ENCODE results near the gene SEC31B.

SEC31B gene

DNA sequence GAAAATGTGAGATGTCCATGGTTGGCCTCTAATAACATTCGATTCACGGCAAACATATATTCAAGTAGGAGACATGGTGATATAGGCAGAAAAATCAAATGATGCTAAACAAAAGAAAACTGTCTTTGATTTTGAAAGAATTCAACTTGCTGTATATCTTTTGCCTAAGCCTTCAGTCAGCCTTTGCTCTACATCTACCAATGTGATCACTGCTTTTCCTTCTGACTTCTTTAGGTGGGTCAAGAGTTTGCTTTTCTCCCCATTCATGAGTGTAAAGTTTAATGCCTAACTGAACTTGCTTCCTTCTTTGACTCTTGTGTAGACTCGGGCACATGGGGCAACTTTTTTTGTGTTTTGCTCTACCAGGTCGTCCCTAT is 15.7 kb upstream of the SEC31B start:
- Histone ChIP-seq H3K27me3 (ENCODE audit: control insufficient read depth in 1 of 2, insufficient read depth in 1 of 2, low read length in 2 of 2) (no peaks in the 10 kb centered on the region), H2BK12ac (ENCODE audit: low read length in 2 of 2) (no peak overlapping the region), H3K36me3 (ENCODE audit: control insufficient read depth in 1 of 2, insufficient read depth in 2 of 2, low read depth in 1 of 2, low read length in 2 of 2) (peaks cover 9 to 26% of the 10 kb centered on the region in 2 experiments), H2BK5ac (ENCODE audit: low read depth, low read length, poor library complexity, severe bottlenecking) (no peak overlapping the region), H2BK120ac (ENCODE audit: low read depth, low read length) (no peak overlapping the region), H3K14ac (ENCODE audit: low read length in 2 of 2) (no peak overlapping the region), H4K8ac (ENCODE audit: low read length) (peak overlapping the region; percentile 90), H3K4ac (ENCODE audit: low read depth in 1 of 2, low read length in 2 of 2) (no peak overlapping the region), H4K91ac (ENCODE audit: low read length) (no peak overlapping the region), H3K79me1 (replicated peaks; ENCODE audit: low read length, poor library complexity, severe bottlenecking) (peaks cover 20% of the 10 kb centered on the region), H2BK15ac (ENCODE audit: low read depth, poor library complexity, severe bottlenecking) (no peak overlapping the region), H3K23ac (ENCODE audit: low read length in 2 of 2) (no peak overlapping the region), H3K9me3 (ENCODE audit: control insufficient read depth, low read length) (no peaks in the 10 kb centered on the region), H3K4me3 (ENCODE audit: insufficient read depth in 1 of 2, low read depth in 1 of 2, low read length in 2 of 2) (peak overlapping the region in 1 of 2 experiments; percentile 94), H3K9ac (ENCODE audit: low read length) (peak overlapping the region; percentile 89), H3K18ac (ENCODE audit: low read depth in 1 of 2, low read length in 2 of 2) (peak overlapping the region in 1 of 2 experiments; percentile 66), H3K4me2 (ENCODE audit: low read length, poor library complexity, severe bottlenecking) (peak overlapping the region; percentile 57), H3K4me1 (ENCODE audit: control insufficient read depth, insufficient read depth, low read depth, low read length) (peaks cover 4% of the 10 kb centered on the region), H3K27ac (ENCODE audit: low read length, poor library complexity, severe bottlenecking) (no peak overlapping the region), H2AFZ (ENCODE audit: low read depth, low read length) (peak overlapping the region; percentile 40), H2AK5ac (ENCODE audit: low read length, severe bottlenecking) (no peak overlapping the region)
- no peak for DNase-seq
- WGBS = 51% methylated on average over 4 of the region's 4 CpGs

DNA sequence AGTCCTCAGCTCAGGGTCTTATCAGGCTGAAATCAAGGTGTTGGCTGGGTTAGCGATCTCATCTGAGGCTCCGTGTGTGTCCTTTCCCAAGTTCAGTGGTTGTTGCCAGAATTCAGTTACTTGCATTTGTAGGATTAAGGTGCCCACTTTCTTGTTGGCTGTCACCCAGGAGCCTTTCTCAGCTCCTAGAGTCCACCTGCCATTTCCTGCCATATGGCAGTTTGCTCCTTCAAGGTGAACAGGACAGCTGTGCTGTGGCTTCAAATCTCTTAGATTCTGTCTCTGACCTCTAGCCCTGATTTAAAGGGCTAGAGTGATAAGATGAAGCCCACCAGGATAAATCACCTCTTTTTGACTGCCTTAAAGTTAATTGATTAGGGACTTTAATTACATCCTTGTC is 15.1 kb upstream of the SEC31B start:
- no peaks in the 10 kb centered on the region for H3K9me3 ChIP-seq (ENCODE audit: control insufficient read depth, low read length)
- no peak overlapping the region for H2AFZ ChIP-seq (ENCODE audit: low read depth, low read length)
- H3K36me3 ChIP-seq (ENCODE audit: control insufficient read depth in 1 of 2, insufficient read depth in 2 of 2, low read depth in 1 of 2, low read length in 2 of 2) = peaks cover 8 to 22% of the 10 kb centered on the region in 2 experiments
- H3K4me2 ChIP-seq (ENCODE audit: low read length, poor library complexity, severe bottlenecking) = no peak overlapping the region
- no peaks in the 10 kb centered on the region for H3K27me3 ChIP-seq (ENCODE audit: control insufficient read depth in 1 of 2, insufficient read depth in 1 of 2, low read length in 2 of 2)
- no peak overlapping the region for H2BK120ac ChIP-seq (ENCODE audit: low read depth, low read length)
- H3K79me1 ChIP-seq (replicated peaks; ENCODE audit: low read length, poor library complexity, severe bottlenecking) = peaks cover 23% of the 10 kb centered on the region
- DNase-seq = no peak
- no peak overlapping the region for H4K8ac ChIP-seq (ENCODE audit: low read length)
- H2BK12ac ChIP-seq (ENCODE audit: low read length in 2 of 2) = no peak overlapping the region
- H3K9ac ChIP-seq (ENCODE audit: low read length) = no peak overlapping the region
- no peak overlapping the region for H2BK15ac ChIP-seq (ENCODE audit: low read depth, poor library complexity, severe bottlenecking)
- H3K23ac ChIP-seq (ENCODE audit: low read length in 2 of 2) = no peak overlapping the region
- no peak overlapping the region for H2BK5ac ChIP-seq (ENCODE audit: low read depth, low read length, poor library complexity, severe bottlenecking)
- peaks cover 8% of the 10 kb centered on the region for H3K4me1 ChIP-seq (ENCODE audit: control insufficient read depth, insufficient read depth, low read depth, low read length)
- no peak overlapping the region for H3K18ac ChIP-seq (ENCODE audit: low read depth in 1 of 2, low read length in 2 of 2)
- no peak overlapping the region for H2AK5ac ChIP-seq (ENCODE audit: low read length, severe bottlenecking)
- no peak overlapping the region for H3K4me3 ChIP-seq (ENCODE audit: insufficient read depth in 1 of 2, low read depth in 1 of 2, low read length in 2 of 2)
- H3K14ac ChIP-seq (ENCODE audit: low read length in 2 of 2) = no peak overlapping the region
- WGBS = 61% methylated on average over 2 of the region's 2 CpGs
- no peak overlapping the region for H3K27ac ChIP-seq (ENCODE audit: low read length, poor library complexity, severe bottlenecking)
- H4K91ac ChIP-seq (ENCODE audit: low read length) = no peak overlapping the region
- H3K4ac ChIP-seq (ENCODE audit: low read depth in 1 of 2, low read length in 2 of 2) = no peak overlapping the region

DNA sequence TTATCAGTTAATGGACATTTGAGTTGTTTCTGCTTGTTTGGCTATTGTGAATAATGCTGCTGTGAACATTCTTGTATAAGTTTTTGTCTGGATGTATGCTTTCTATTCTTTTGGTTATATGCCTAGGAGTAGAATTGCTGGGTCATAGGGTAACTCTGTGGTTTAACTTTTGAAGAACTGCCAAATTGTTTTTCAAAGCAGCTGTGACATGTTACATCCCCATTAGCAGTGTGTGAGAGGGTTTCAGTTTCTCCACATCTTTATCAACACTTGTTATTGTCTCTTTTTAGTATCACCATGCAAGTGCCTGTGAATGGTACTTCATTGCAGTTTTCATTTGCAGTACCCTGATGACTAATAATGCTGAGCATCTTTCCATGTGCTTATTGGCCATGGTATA is 12.1 kb upstream of the SEC31B start:
- peaks cover 23% of the 10 kb centered on the region for H3K79me1 ChIP-seq (replicated peaks; ENCODE audit: low read length, poor library complexity, severe bottlenecking)
- no peak overlapping the region for H3K4ac ChIP-seq (ENCODE audit: low read depth in 1 of 2, low read length in 2 of 2)
- no peaks in the 10 kb centered on the region for H3K9me3 ChIP-seq (ENCODE audit: control insufficient read depth, low read length)
- no peak overlapping the region for H2BK15ac ChIP-seq (ENCODE audit: low read depth, poor library complexity, severe bottlenecking)
- H3K4me1 ChIP-seq (ENCODE audit: control insufficient read depth, insufficient read depth, low read depth, low read length) = peaks cover 6% of the 10 kb centered on the region
- no peak overlapping the region for H2AK5ac ChIP-seq (ENCODE audit: low read length, severe bottlenecking)
- H3K9ac ChIP-seq (ENCODE audit: low read length) = no peak overlapping the region
- H3K4me2 ChIP-seq (ENCODE audit: low read length, poor library complexity, severe bottlenecking) = no peak overlapping the region
- H3K36me3 ChIP-seq (ENCODE audit: control insufficient read depth in 1 of 2, insufficient read depth in 2 of 2, low read depth in 1 of 2, low read length in 2 of 2) = peaks cover 2 to 12% of the 10 kb centered on the region in 2 experiments
- no peak overlapping the region for H2AFZ ChIP-seq (ENCODE audit: low read depth, low read length)
- H3K23ac ChIP-seq (ENCODE audit: low read length in 2 of 2) = no peak overlapping the region
- no peak overlapping the region for H2BK12ac ChIP-seq (ENCODE audit: low read length in 2 of 2)
- DNase-seq = no peak
- H3K4me3 ChIP-seq (ENCODE audit: insufficient read depth in 1 of 2, low read depth in 1 of 2, low read length in 2 of 2) = no peak overlapping the region
- no peak overlapping the region for H3K14ac ChIP-seq (ENCODE audit: low read length in 2 of 2)
- no peak overlapping the region for H4K8ac ChIP-seq (ENCODE audit: low read length)
- H2BK120ac ChIP-seq (ENCODE audit: low read depth, low read length) = no peak overlapping the region
- no peaks in the 10 kb centered on the region for H3K27me3 ChIP-seq (ENCODE audit: control insufficient read depth in 1 of 2, insufficient read depth in 1 of 2, low read length in 2 of 2)
- no peak overlapping the region for H3K18ac ChIP-seq (ENCODE audit: low read depth in 1 of 2, low read length in 2 of 2)
- no peak overlapping the region for H3K27ac ChIP-seq (ENCODE audit: low read length, poor library complexity, severe bottlenecking)
- H2BK5ac ChIP-seq (ENCODE audit: low read depth, low read length, poor library complexity, severe bottlenecking) = no peak overlapping the region
- no peak overlapping the region for H4K91ac ChIP-seq (ENCODE audit: low read length)

DNA sequence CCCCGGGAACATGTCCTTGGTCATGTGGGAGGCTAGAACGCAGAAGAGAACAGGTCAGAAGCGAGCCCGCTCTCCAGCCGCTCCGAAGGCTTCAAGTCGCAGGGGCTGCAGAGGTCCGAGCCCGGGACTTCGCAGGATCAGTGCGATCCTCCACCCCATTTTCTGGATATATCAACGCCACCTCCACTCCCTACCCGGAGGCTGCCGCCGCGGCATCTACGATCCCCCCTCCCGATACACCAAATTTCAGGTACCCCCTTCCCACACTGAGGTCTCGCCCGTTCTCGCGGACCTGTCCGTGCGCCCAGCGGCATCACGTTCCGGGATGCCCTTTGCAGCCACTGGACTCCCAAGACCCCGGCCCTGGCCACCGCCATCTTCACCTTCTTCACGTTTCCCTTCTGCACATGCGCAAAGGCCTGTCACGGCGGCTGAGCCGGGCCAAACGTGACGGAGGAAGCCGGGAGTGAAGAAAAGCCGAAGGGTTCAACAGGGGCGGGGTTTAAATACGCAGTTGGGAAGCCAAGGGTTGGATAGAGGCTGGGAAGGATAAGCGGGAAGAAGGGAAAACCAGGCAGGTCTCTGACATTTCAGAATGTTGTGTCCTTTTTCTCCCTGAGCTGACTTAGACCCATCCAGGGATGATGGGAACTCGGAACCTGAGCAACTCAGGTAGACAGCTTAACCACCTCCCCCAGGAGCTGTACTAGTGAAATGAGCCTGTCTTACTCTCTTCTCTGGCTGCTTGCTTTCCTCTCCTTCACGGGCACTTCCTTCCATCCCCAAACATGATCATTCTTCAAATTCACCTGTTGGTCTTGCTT is 10.0 kb upstream of the SEC31B start, which contains the start of gene NDUFB8:
NDUFB8 (minus strand) TSS at position 397 of the 824 bp plus-strand sequence; CDS start at position 377, 20 bp downstream.
- Histone ChIP-seq H3K4me3 (ENCODE audit: insufficient read depth in 1 of 2, low read depth in 1 of 2, low read length in 2 of 2) (peak within 1 kb of the TSS; percentile 98 to 99), H3K23ac (ENCODE audit: low read length in 2 of 2) (peak within 1 kb of the TSS in 1 of 2 experiments; percentile 99), H3K18ac (ENCODE audit: low read depth in 1 of 2, low read length in 2 of 2) (peak within 1 kb of the TSS; percentile 92 to 95), H3K9ac (ENCODE audit: low read length) (peak within 1 kb of the TSS; percentile 97), H4K8ac (ENCODE audit: low read length) (peak within 1 kb of the TSS; percentile 99), H2BK120ac (ENCODE audit: low read depth, low read length) (peak within 1 kb of the TSS; percentile 49), H3K9me3 (ENCODE audit: control insufficient read depth, low read length) (no peaks in the 10 kb centered on the region), H2AK5ac (ENCODE audit: low read length, severe bottlenecking) (peak within 1 kb of the TSS; percentile 90), H2BK15ac (ENCODE audit: low read depth, poor library complexity, severe bottlenecking) (peak within 1 kb of the TSS; percentile 83), H3K4ac (ENCODE audit: low read depth in 1 of 2, low read length in 2 of 2) (peak within 1 kb of the TSS; percentile 87 to 97), H3K27me3 (ENCODE audit: control insufficient read depth in 1 of 2, insufficient read depth in 1 of 2, low read length in 2 of 2) (no peaks in the 10 kb centered on the region), H2BK12ac (ENCODE audit: low read length in 2 of 2) (peak within 1 kb of the TSS in 1 of 2 experiments; percentile 79), H3K14ac (ENCODE audit: low read length in 2 of 2) (peak within 1 kb of the TSS; percentile 25 to 96), H4K91ac (ENCODE audit: low read length) (peak within 1 kb of the TSS; percentile 90), H2BK5ac (ENCODE audit: low read depth, low read length, poor library complexity, severe bottlenecking) (peak within 1 kb of the TSS; percentile 68), H3K79me1 (replicated peaks; ENCODE audit: low read length, poor library complexity, severe bottlenecking) (peaks cover 22% of the 10 kb centered on the region), H3K36me3 (ENCODE audit: control insufficient read depth in 1 of 2, insufficient read depth in 2 of 2, low read depth in 1 of 2, low read length in 2 of 2) (peaks cover 17 to 33% of the 10 kb centered on the region in 2 experiments), H3K4me2 (ENCODE audit: low read length, poor library complexity, severe bottlenecking) (peak within 1 kb of the TSS; percentile 99), H2AFZ (ENCODE audit: low read depth, low read length) (peak within 1 kb of the TSS; percentile 96), H3K27ac (ENCODE audit: low read length, poor library complexity, severe bottlenecking) (peak within 1 kb of the TSS; percentile 58), H3K4me1 (ENCODE audit: control insufficient read depth, insufficient read depth, low read depth, low read length) (peaks cover 6% of the 10 kb centered on the region)
- WGBS = 4% methylated on average over 40 of the region's 43 CpGs
- peak; percentile 82 for DNase-seq

All from mesenchymal stem cell (in vitro differentiated cells and primary cell).